ENCODE results near the gene MEOX2. TPM values are rescaled to one million over a fixed set of nuclear protein-coding genes. Genes with fewer than 3 reads are reported as not detected.

MEOX2 gene
- polyA plus RNA-seq, 1 donor (not counting 4 experiments of a cell fraction or from before 2014, with no cell fraction given), result not detected

- DNase-seq (ENCODE audit: low read depth, low spot score) (no peak), FAIRE-seq (no peak)
- Histone ChIP-seq H3K27me3 (ENCODE audit: control insufficient read depth, extremely low read depth, insufficient read depth, low read length) (peaks cover 7% of the 10 kb centered on the region), H3K9me1 (ENCODE audit: control insufficient read depth, extremely low read depth, insufficient read depth, low read length) (no peaks in the 10 kb centered on the region), H3K4me3 (ENCODE audit: control insufficient read depth in 2 of 3, extremely low read depth in 1 of 3, insufficient read depth in 2 of 3, low read depth in 1 of 3, low read length in 3 of 3) (no peak overlapping the region), H3K9ac (ENCODE audit: control insufficient read depth, extremely low read depth, insufficient read depth, low read length) (no peak overlapping the region), H3K9me3 (ENCODE audit: control insufficient read depth, low read depth, low read length) (no peaks in the 10 kb centered on the region), H3K36me3 (ENCODE audit: control insufficient read depth in 2 of 2, extremely low read depth in 1 of 2, insufficient read depth in 2 of 2, low read length in 2 of 2) (no peaks in the 10 kb centered on the region), H3K27ac (ENCODE audit: control insufficient read depth, insufficient read depth, low read length) (no peak overlapping the region), H3K79me2 (ENCODE audit: control insufficient read depth, insufficient read depth, low read length) (no peaks in the 10 kb centered on the region), H2AFZ (ENCODE audit: control insufficient read depth, low read length) (no peak overlapping the region), H3K4me2 (ENCODE audit: control insufficient read depth, extremely low read depth, insufficient read depth, low read depth, low read length) (no peak overlapping the region), H3K4me1 (ENCODE audit: control insufficient read depth, extremely low read depth, insufficient read depth, low read length) (no peaks in the 10 kb centered on the region), H4K20me1 (ENCODE audit: control insufficient read depth, extremely low read depth, insufficient read depth, low read length) (no peaks in the 10 kb centered on the region)
- TF ChIP-seq CTCF (optimal IDR thresholded peaks at IDR 0.05 in 1 of 3, IDR thresholded peaks at IDR 0.05 in 1 of 3, conservative IDR thresholded peaks at IDR 0.05 in 1 of 3; ENCODE audit: extremely low read depth in 1 of 3, insufficient read depth in 2 of 3, low read length in 3 of 3) (no peak), EZH2 (IDR thresholded peaks at IDR 0.05; ENCODE audit: low read length) (no peak)
- dilution Hi-C loops (cut with MboI; ENCODE audit: extremely low pct_ligation_motif_present, low sequenced_read_pairs), result no loop called here
Measured at GRCh38 chr7:15680446-15680845, 6.0 kb downstream of the MEOX2 start.

- Histone ChIP-seq H3K9ac (ENCODE audit: control insufficient read depth, extremely low read depth, insufficient read depth, low read length) (no peak overlapping the region), H3K9me1 (ENCODE audit: control insufficient read depth, extremely low read depth, insufficient read depth, low read length) (no peaks in the 10 kb centered on the region), H3K79me2 (ENCODE audit: control insufficient read depth, insufficient read depth, low read length) (no peaks in the 10 kb centered on the region), H3K4me3 (ENCODE audit: control insufficient read depth in 2 of 3, extremely low read depth in 1 of 3, insufficient read depth in 2 of 3, low read depth in 1 of 3, low read length in 3 of 3) (no peak overlapping the region), H3K27ac (ENCODE audit: control insufficient read depth, insufficient read depth, low read length) (no peak overlapping the region), H3K9me3 (ENCODE audit: control insufficient read depth, low read depth, low read length) (no peaks in the 10 kb centered on the region), H4K20me1 (ENCODE audit: control insufficient read depth, extremely low read depth, insufficient read depth, low read length) (no peaks in the 10 kb centered on the region), H3K27me3 (ENCODE audit: control insufficient read depth, extremely low read depth, insufficient read depth, low read length) (no peaks in the 10 kb centered on the region), H3K4me2 (ENCODE audit: control insufficient read depth, extremely low read depth, insufficient read depth, low read depth, low read length) (no peak overlapping the region), H3K36me3 (ENCODE audit: control insufficient read depth in 2 of 2, extremely low read depth in 1 of 2, insufficient read depth in 2 of 2, low read length in 2 of 2) (no peaks in the 10 kb centered on the region), H3K4me1 (ENCODE audit: control insufficient read depth, extremely low read depth, insufficient read depth, low read length) (no peaks in the 10 kb centered on the region), H2AFZ (ENCODE audit: control insufficient read depth, low read length) (no peak overlapping the region)
- FAIRE-seq (no peak), DNase-seq (ENCODE audit: low read depth, low spot score) (no peak)
- dilution Hi-C loops (cut with MboI; ENCODE audit: extremely low pct_ligation_motif_present, low sequenced_read_pairs), result no loop called here
- TF ChIP-seq EZH2 (IDR thresholded peaks at IDR 0.05; ENCODE audit: low read length) (no peak), CTCF (optimal IDR thresholded peaks at IDR 0.05 in 1 of 3, IDR thresholded peaks at IDR 0.05 in 1 of 3, conservative IDR thresholded peaks at IDR 0.05 in 1 of 3; ENCODE audit: extremely low read depth in 1 of 3, insufficient read depth in 2 of 3, low read length in 3 of 3) (no peak)
Measured at GRCh38 chr7:15679306-15679705, 7.2 kb downstream of the MEOX2 start.
